ENCODE measurements around the gene SIKE1. TPM values are rescaled to one million over a fixed set of nuclear protein-coding genes. Genes with fewer than 3 reads are reported as not detected.

SIKE1 gene
- total RNA-seq, 1 experiment from 2014 or later = 60.7 TPM

DNA sequence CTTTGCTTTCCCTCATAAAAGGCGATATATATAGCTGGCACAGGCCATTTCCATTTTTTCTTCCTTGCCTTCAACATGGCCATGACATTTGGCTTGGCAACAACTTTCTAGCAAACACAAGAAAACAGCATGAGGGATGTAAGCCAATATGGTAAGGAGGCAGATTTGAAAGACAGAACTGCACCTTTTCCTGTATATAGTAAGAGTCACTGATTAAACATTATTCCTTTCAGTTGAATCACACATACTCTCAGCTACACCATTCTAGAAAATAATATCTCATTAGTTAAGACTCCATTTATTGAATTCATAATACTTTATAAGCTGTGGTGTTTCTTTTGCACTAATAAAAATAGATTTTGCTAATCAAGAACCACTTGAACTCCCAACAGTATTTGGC is 9.5 kb downstream of the SIKE1 start:
- peaks cover 12 to 23% of the 10 kb centered on the region in 2 experiments; a peak in 3 of 4 replicates for H3K36me3 ChIP-seq (ENCODE audit: control insufficient read depth in 1 of 2, insufficient read depth in 2 of 2, low read length in 2 of 2)
- CTCF ChIA-PET = no interaction called here
- intact Hi-C loops (cut with micrococcal nuclease) = no loop called here

More for the DNA sequence above, 9.5 kb downstream of the SIKE1 start:
- Histone ChIP-seq H4K20me1 (ENCODE audit: insufficient read depth) (no peaks in the 10 kb centered on the region), H2AFZ (ENCODE audit: low read depth, low read length, poor library complexity, severe bottlenecking) (no peak overlapping the region), H3K79me2 (ENCODE audit: insufficient read depth, low read length) (no peaks in the 10 kb centered on the region), H3K27me3 (ENCODE audit: insufficient read depth, low read length) (no peaks in the 10 kb centered on the region), H3K4me1 (ENCODE audit: control insufficient read depth in 1 of 2, insufficient read depth in 2 of 2, low read length in 2 of 2) (no peaks in the 10 kb centered on the region), H3K9me3 (ENCODE audit: control insufficient read depth in 1 of 2, insufficient read depth in 1 of 2, low read depth in 1 of 2, low read length in 2 of 2) (no peaks in the 10 kb centered on the region), H3K9me2 (ENCODE audit: insufficient read depth) (no peaks in the 10 kb centered on the region), H3K27ac (ENCODE audit: low read depth, low read length) (no peak overlapping the region), H3K9ac (ENCODE audit: low read length) (no peak overlapping the region), H3K4me3 (replicated peaks in 1 of 2; ENCODE audit: low read depth in 1 of 2, low read length in 2 of 2) (no peak overlapping the region), H3K4me2 (ENCODE audit: low read length) (no peak overlapping the region)
- RAD21 ChIA-PET (ENCODE audit: low non-redundant PET in 1 of 2, low total read pairs in 2 of 2, uncharacterized antibody in 2 of 2, unreplicated experiment in 2 of 2) = no interaction called here
- ATAC-seq = no peak
- BruUV-seq (replicated peaks) = no TSS peak
- no peak for DNase-seq (ENCODE audit: low read depth, low spot score)
- POLR2A ChIA-PET = no interaction called here
- TF ChIP-seq, protein P1, sequence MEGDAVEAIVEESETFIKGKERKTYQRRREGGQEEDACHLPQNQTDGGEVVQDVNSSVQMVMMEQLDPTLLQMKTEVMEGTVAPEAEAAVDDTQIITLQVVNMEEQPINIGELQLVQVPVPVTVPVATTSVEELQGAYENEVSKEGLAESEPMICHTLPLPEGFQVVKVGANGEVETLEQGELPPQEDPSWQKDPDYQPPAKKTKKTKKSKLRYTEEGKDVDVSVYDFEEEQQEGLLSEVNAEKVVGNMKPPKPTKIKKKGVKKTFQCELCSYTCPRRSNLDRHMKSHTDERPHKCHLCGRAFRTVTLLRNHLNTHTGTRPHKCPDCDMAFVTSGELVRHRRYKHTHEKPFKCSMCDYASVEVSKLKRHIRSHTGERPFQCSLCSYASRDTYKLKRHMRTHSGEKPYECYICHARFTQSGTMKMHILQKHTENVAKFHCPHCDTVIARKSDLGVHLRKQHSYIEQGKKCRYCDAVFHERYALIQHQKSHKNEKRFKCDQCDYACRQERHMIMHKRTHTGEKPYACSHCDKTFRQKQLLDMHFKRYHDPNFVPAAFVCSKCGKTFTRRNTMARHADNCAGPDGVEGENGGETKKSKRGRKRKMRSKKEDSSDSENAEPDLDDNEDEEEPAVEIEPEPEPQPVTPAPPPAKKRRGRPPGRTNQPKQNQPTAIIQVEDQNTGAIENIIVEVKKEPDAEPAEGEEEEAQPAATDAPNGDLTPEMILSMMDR (IDR thresholded peaks at IDR 0.05 in 2 of 3, conservative IDR thresholded peaks at IDR 0.05 in 1 of 3; ENCODE audit: borderline replicate concordance in 1 of 3, insufficient read depth in 1 of 3, low read depth in 2 of 3, low read length in 2 of 3) = no peak
- TF ChIP-seq ELF1 (IDR thresholded peaks at IDR 0.05; ENCODE audit: borderline replicate concordance, low read depth) (no peak), TCF7L2 (IDR thresholded peaks at IDR 0.05; ENCODE audit: borderline replicate concordance, extremely low read depth, insufficient read depth, insufficient read length) (no peak), EGR1 (IDR thresholded peaks at IDR 0.05; ENCODE audit: low read depth) (no peak), CEBPB (IDR thresholded peaks at IDR 0.05; ENCODE audit: low read depth) (no peak), YY1 (IDR thresholded peaks at IDR 0.05; ENCODE audit: extremely low read depth, insufficient replicate concordance, low read depth, low read length) (no peak), EZH2 (IDR thresholded peaks at IDR 0.05) (no peak), JUND (IDR thresholded peaks at IDR 0.05) (no peak), POLR2A (IDR thresholded peaks at IDR 0.05; ENCODE audit: borderline replicate concordance, extremely low read depth, insufficient read depth, insufficient read length) (no peak), RAD21 (IDR thresholded peaks at IDR 0.05; ENCODE audit: low read depth) (no peak), ZBTB33 (IDR thresholded peaks at IDR 0.05; ENCODE audit: extremely low read depth, insufficient replicate concordance, low read length) (no peak)

Measured in HCT116 (cell line).